ENCODE data around the gene DCLRE1B.

DCLRE1B gene

GRCh38 chr1:113870778-113871177 is 34.3 kb upstream of the DCLRE1B start:
- ChIA-PET POLR2A (no interaction called here), CTCF (interaction anchor here (1.4 kb wide), 1 partner anchor 11 kb away, joined by 4 read pairs; no protein-coding TSS in a partner anchor)
- Histone ChIP-seq H3K9me3 (ENCODE audit: control insufficient read depth, insufficient read depth, low read depth, low read length) (no peaks in the 10 kb centered on the region), H3K27ac (ENCODE audit: extremely low read depth, low read depth, low read length) (no peak overlapping the region), H3K4me1 (ENCODE audit: control insufficient read depth, insufficient read depth, low read length) (no peaks in the 10 kb centered on the region), H3K4me3 (ENCODE audit: low read depth, low read length) (no peak overlapping the region), H3K36me3 (ENCODE audit: control insufficient read depth in 2 of 2, insufficient read depth in 1 of 2, low read length in 2 of 2) (no peaks in the 10 kb centered on the region)
- TF ChIP-seq ZNF2 (tag by site-specific recombination; IDR thresholded peaks at IDR 0.05): no peak
- no peak for TF ChIP-seq ZBTB1 (tag by site-specific recombination; IDR thresholded peaks at IDR 0.05)
- TF ChIP-seq ZNF335 (tag by site-specific recombination; conservative IDR thresholded peaks at IDR 0.05): no peak
- TF ChIP-seq SETDB1 (IDR thresholded peaks at IDR 0.05; ENCODE audit: insufficient read length, low read length): no peak
- TF ChIP-seq ZNF426 (tag by site-specific recombination; IDR thresholded peaks at IDR 0.05): no peak
- no peak for TF ChIP-seq ZNF398 (tag by site-specific recombination; IDR thresholded peaks at IDR 0.05)
- TF ChIP-seq ZNF704 (tag by site-specific recombination; IDR thresholded peaks at IDR 0.05): no peak
- TF ChIP-seq ZNF624 (tag by site-specific recombination; IDR thresholded peaks at IDR 0.05): no peak
- no peak for TF ChIP-seq OVOL3 (tag by site-specific recombination; IDR thresholded peaks at IDR 0.05)
- TF ChIP-seq ZNF24 (tag by site-specific recombination; IDR thresholded peaks at IDR 0.05): no peak

GRCh38 chr1:113871597-113872113 is 33.5 kb upstream of the DCLRE1B start, which contains the start of gene PTPN22:
Gene PTPN22 (minus strand): TSS chr1:113871712.
- no peaks in the 10 kb centered on the region for H3K36me3 ChIP-seq (ENCODE audit: control insufficient read depth in 2 of 2, insufficient read depth in 1 of 2, low read length in 2 of 2)
- CTCF ChIA-PET: no interaction called here
- TF ChIP-seq ZNF157 (tag by site-specific recombination; IDR thresholded peaks at IDR 0.05) (no peak), PRDM10 (tag by site-specific recombination; IDR thresholded peaks at IDR 0.05) (peak; percentile 49; the same call in 1 of the 2 replicates)
- POLR2A ChIA-PET: no interaction called here
- no peak within 1 kb of the TSS for H3K27ac ChIP-seq (ENCODE audit: extremely low read depth, low read depth, low read length)
- no peak within 1 kb of the TSS for H3K4me3 ChIP-seq (ENCODE audit: low read depth, low read length)
- H3K4me1 ChIP-seq (ENCODE audit: control insufficient read depth, insufficient read depth, low read length): no peaks in the 10 kb centered on the region
- H3K9me3 ChIP-seq (ENCODE audit: control insufficient read depth, insufficient read depth, low read depth, low read length): no peaks in the 10 kb centered on the region

- Histone ChIP-seq H3K36me3 (ENCODE audit: control insufficient read depth in 2 of 2, insufficient read depth in 1 of 2, low read length in 2 of 2) (no peaks in the 10 kb centered on the region), H3K4me1 (ENCODE audit: control insufficient read depth, insufficient read depth, low read length) (no peaks in the 10 kb centered on the region), H3K9me3 (ENCODE audit: control insufficient read depth, insufficient read depth, low read depth, low read length) (no peaks in the 10 kb centered on the region), H3K4me3 (ENCODE audit: low read depth, low read length) (no peak overlapping the region), H3K27ac (ENCODE audit: extremely low read depth, low read depth, low read length) (no peak overlapping the region)
- CTCF ChIA-PET: no interaction called here
- POLR2A ChIA-PET: no interaction called here
- TF ChIP-seq HIC1 (tag by site-specific recombination; IDR thresholded peaks at IDR 0.05) (no peak), ZNF610 (tag by site-specific recombination; IDR thresholded peaks at IDR 0.05; ENCODE audit: borderline replicate concordance) (no peak), ZNF140 (tag by site-specific recombination; IDR thresholded peaks at IDR 0.05) (no peak), ZBTB8A (tag by site-specific recombination; IDR thresholded peaks at IDR 0.05) (no peak), ZSCAN30 (tag by site-specific recombination; IDR thresholded peaks at IDR 0.05) (no peak), ZNF426 (tag by site-specific recombination; IDR thresholded peaks at IDR 0.05) (no peak), ZBTB26 (tag by site-specific recombination; optimal IDR thresholded peaks at IDR 0.05) (no peak), ZNF560 (tag by site-specific recombination; IDR thresholded peaks at IDR 0.05; ENCODE audit: borderline replicate concordance) (no peak)
Measured at GRCh38 chr1:113872219-113872935, 32.7 kb upstream of the DCLRE1B start.

All from HEK293 (cell line).